Testis (tissue), 3 donors: ENCODE data around the gene SCARB1. TPM values are rescaled to one million over a fixed set of nuclear protein-coding genes. Genes with fewer than 3 reads are reported as not detected.
A peak's percentile ranks its signal among the peaks of the same experiment; 100 is the strongest.

Experiments
- DNase-seq: peaks from one replicate; pipeline ENCODE4 v3.0.0-alpha.2; 2019
- H3K27ac ChIP-seq, 2 donors: fragments of 200-600 bp; sonication (generic); one replicate each; pipeline ENCODE4 v1.5.1; 2019
- H3K27me3 ChIP-seq: fragments of 200-600 bp; sonication (generic); one replicate; pipeline ENCODE4 v1.5.1; 2019
- H3K36me3 ChIP-seq: fragments of 200-600 bp; sonication (generic); one replicate; pipeline ENCODE4 v1.5.1; 2017; ENCODE audit warnings: low read depth; ENCODE audit errors: missing control alignments
- H3K4me1 ChIP-seq: fragments of 200-600 bp; sonication (generic); one replicate; pipeline ENCODE4 v1.5.1; 2019
- H3K4me3 ChIP-seq, 2 donors: fragments of 200-600 bp; sonication (generic); one replicate each; pipeline ENCODE4 v1.5.1; 2017 to 2019
- H3K9me3 ChIP-seq: fragments of 200-600 bp; sonication (generic); one replicate; pipeline ENCODE4 v1.5.1; 2017
- POLR2A ChIP-seq: fragments of 450-650 bp; IDR thresholded peaks from one replicate; pipeline ENCODE4 v1.6.1; 2017; ENCODE audit warnings: antibody characterized with exemption, mild to moderate bottlenecking, moderate library complexity
- WGBS, 2 donors: methylation state at CpG; one replicate each; pipeline ENCODE4 v1.1.5; 2018; 5-methylcytosine and 5-hydroxymethylcytosine counted together
- intact Hi-C: fragments of 100-400 bp; cut with DNase I; formaldehyde crosslinking; loops from one replicate; pipeline ENCODE4 v1.15.1; 2023; ENCODE audit warnings: low total_unique reads
- polyA plus RNA-seq: library from polyadenylated mRNA; stranded (reverse); fragments of 350-450 nt; fragmentation: Illumina TruSeq; extraction: RNeasy Lipid Tissue Mini Kit (QIAGEN cat#74804); gene quantifications from one replicate; pipeline ENCODE4 v1.2.3, GENCODE V29; 2014; ENCODE audit warnings: low read depth, low replicate concordance; ENCODE audit not compliant: insufficient read depth
- total RNA-seq, 2 donors: library from RNA; depleted of rRNA; stranded (reverse); fragments of >200 nt; gene quantifications; one replicate each; pipeline ENCODE4 v1.2.3, GENCODE V29; 2016
- TF ChIP-seq, protein P1 (sequence below), 3 experiments: fragments of 450-650 bp in 2 of 3; fragments of 200-600 bp in 1 of 3; sonication (generic) in 1 of 3; IDR thresholded peaks; one replicate each; pipeline ENCODE4 v1.5.1; 2016 to 2019; ENCODE audit warnings: antibody characterized with exemption in 3 of 3, mild to moderate bottlenecking in 2 of 3, moderate library complexity in 1 of 3

SCARB1 gene
- total and polyA plus RNA-seq, 3 donors from 2014 or later, result 46.9 to 116 (median 73.6) TPM

DNA sequence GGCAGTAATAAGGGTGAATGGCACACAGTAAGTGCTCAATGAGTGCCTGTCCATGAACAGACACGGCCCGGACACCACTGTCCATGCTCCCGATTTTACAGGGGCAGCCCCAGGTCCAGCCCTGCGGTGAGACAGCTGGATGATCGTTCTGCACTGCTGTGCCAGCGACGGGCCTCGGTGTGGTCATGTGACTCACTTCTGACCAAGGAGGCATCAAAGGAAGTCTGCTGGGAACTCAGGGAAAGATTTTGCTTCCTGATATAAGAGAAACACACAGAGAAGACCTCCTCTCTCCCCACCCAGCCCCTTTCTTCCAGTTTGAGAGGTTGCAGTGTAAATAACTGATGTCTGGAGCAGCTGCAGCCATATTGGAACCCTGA lies 126.6 kb downstream of the SCARB1 start:
- DNase-seq, result no peak
- H3K27me3 ChIP-seq, result no peaks in the 10 kb centered on the region
- no peaks in the 10 kb centered on the region for H3K9me3 ChIP-seq
- intact Hi-C loops, result no loop called here
- WGBS, 2 donors, result 92% methylated on average over 8 of the region's 8 CpGs; no CpG with 5 or more reads in 1 of the 2 donors
- H3K4me1 ChIP-seq, result peaks cover 31% of the 10 kb centered on the region
- no peaks in the 10 kb centered on the region for H3K36me3 ChIP-seq
- no peak overlapping the region for H3K4me3 ChIP-seq
- H3K27ac ChIP-seq, result no peak overlapping the region
- TF ChIP-seq, protein P1, sequence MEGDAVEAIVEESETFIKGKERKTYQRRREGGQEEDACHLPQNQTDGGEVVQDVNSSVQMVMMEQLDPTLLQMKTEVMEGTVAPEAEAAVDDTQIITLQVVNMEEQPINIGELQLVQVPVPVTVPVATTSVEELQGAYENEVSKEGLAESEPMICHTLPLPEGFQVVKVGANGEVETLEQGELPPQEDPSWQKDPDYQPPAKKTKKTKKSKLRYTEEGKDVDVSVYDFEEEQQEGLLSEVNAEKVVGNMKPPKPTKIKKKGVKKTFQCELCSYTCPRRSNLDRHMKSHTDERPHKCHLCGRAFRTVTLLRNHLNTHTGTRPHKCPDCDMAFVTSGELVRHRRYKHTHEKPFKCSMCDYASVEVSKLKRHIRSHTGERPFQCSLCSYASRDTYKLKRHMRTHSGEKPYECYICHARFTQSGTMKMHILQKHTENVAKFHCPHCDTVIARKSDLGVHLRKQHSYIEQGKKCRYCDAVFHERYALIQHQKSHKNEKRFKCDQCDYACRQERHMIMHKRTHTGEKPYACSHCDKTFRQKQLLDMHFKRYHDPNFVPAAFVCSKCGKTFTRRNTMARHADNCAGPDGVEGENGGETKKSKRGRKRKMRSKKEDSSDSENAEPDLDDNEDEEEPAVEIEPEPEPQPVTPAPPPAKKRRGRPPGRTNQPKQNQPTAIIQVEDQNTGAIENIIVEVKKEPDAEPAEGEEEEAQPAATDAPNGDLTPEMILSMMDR (IDR thresholded peaks at IDR 0.05), result no peak
- no peak for TF ChIP-seq POLR2A

DNA sequence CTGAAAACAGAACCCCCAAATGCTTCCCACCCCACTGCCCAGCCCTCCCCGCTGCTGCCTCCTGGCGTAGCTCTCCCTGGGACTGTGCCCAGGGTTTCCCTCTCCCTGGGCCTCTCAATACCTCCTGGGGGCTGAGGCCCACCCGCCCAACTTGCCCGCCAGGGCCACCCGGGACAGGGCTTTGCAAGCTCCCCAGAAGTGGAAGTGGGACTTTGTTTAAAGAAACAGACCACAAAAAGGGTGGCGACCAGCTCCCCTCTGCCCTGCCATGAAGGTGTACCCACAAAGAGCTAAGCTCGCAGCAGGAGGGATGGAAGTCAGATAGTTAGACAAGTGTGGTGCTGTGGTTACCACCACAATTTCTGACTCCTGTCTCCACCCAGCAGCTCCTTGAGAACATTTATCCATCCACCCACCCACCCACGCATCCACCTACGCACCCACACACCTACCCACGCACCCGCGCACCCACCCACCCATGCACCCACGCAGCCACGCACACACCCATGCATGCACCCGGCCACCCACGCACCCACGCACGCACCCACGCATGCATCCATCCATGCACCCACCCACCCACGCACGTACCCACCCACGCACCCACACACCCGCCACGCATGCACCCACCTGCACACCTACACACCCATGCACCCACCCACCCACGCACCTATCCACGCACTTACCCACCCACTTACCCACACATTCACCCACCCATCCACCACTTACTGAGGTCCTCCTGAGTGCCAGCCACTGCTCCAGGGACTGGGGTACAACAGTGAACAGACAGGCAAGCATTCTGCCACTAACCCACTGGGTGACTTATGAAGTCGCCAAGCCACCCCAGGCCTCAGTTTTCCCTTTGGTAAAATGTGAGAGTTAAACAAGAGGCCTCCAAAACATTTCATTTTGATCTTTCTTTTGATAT lies 127.3 kb downstream of the SCARB1 start:
- TF ChIP-seq, protein P1 (IDR thresholded peaks at IDR 0.05), result no peak
- no peak for TF ChIP-seq POLR2A
- 74 to 81% methylated on average over 25 to 27 of the region's 27 CpGs for WGBS, 2 donors
- Histone ChIP-seq H3K27me3 (no peaks in the 10 kb centered on the region), H3K36me3 (no peaks in the 10 kb centered on the region), H3K27ac (peak overlapping the region in 1 of 2 donors; percentile 44), H3K9me3 (no peaks in the 10 kb centered on the region), H3K4me3 (no peak overlapping the region), H3K4me1 (peaks cover 28% of the 10 kb centered on the region)
- DNase-seq, result no peak
- intact Hi-C loops, result no loop called here

DNA sequence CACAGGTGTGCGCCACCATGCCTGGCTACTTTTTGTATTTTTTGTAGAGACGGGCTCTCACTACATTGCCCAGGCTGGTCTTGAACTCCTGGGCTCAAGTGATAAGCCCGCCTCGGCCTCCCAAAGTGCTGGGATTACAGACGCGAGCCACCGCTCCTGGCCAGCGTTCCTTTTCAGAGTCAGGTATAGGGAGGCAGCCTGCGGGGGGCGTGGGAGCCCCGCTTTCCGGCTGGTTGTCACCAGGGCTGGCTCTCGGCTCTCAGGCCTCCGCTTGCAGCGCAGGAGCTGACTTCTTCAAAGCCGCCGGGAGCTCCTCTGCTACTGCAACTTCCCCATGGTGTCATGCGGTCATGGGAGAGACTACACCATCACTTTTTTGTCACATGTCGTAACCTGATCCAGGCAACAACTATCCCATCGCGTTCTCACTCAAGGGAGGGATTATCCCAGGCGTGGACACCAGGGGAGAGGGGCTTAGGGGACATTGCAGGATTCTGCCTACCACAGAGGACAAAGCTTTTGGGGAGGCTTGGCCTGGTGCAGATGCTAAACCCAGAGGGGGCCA lies 129.4 kb downstream of the SCARB1 start:
- peak overlapping the region; percentile 31 to 45 for H3K27ac ChIP-seq
- no peak for DNase-seq
- peaks cover 36% of the 10 kb centered on the region for H3K4me1 ChIP-seq
- TF ChIP-seq, protein P1 (IDR thresholded peaks at IDR 0.05), result peak in 1 of 3 experiments; percentile 6
- no peak for TF ChIP-seq POLR2A
- intact Hi-C loops, result no loop called here
- 88 to 93% methylated on average over 18 to 22 of the region's 22 CpGs for WGBS, 2 donors
- no peaks in the 10 kb centered on the region for H3K9me3 ChIP-seq
- no peaks in the 10 kb centered on the region for H3K27me3 ChIP-seq
- H3K4me3 ChIP-seq, result no peak overlapping the region
- H3K36me3 ChIP-seq, result no peaks in the 10 kb centered on the region

DNA sequence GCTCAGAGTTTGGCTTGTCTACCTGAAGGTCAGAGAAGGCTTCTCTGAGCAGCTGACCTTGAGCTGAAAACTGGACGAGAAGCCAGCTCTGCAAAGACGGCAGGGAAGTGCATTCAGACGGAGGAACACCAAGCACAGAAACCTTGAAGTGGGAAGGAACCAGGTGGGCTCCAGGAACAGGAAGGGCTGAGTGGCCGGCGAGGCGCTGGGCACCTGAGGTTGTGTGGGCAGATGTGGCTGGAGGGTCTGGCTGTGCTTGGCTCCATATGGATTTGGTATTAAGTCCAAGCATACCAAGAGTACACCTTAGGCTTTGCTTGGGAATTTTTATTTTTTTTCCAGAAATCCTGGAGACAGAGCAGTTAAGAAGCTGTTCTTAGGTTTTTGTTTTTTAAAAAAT lies 130.6 kb downstream of the SCARB1 start:
- Histone ChIP-seq H3K4me3 (no peak overlapping the region), H3K4me1 (peaks cover 36% of the 10 kb centered on the region), H3K27me3 (no peaks in the 10 kb centered on the region), H3K27ac (peak overlapping the region in 1 of 2 donors; percentile 43), H3K36me3 (no peaks in the 10 kb centered on the region), H3K9me3 (no peaks in the 10 kb centered on the region)
- 27 to 58% methylated on average over 6 of the region's 6 CpGs for WGBS, 2 donors
- DNase-seq, result no peak
- intact Hi-C loops, result no loop called here
- TF ChIP-seq POLR2A, result no peak
- TF ChIP-seq, protein P1 (IDR thresholded peaks at IDR 0.05), result no peak
